Fibroblast of lung (primary cell): ENCODE results near the gene USP16. TPM values are rescaled to one million over a fixed set of nuclear protein-coding genes. Genes with fewer than 3 reads are reported as not detected.
A peak's percentile ranks its signal among the peaks of the same experiment; 100 is the strongest.

Source experiments
- DNase-seq, 2 donors: peaks; one replicate each; pipeline versions ENCODE4 v3.0.0 to v3.0.0-alpha.2; 2010; ENCODE audit warnings: low read depth in 2 of 2
- H2AFZ ChIP-seq: 2 replicates; pipeline ENCODE4 v1.5.1; 2012; ENCODE audit warnings: low read length, control low read depth, inconsistent platforms
- H3K27ac ChIP-seq: 2 replicates; pipeline ENCODE4 v1.5.1; 2011; ENCODE audit warnings: low read length, control low read depth; ENCODE audit not compliant: insufficient read depth
- H3K27me3 ChIP-seq: 2 replicates; pipeline ENCODE4 v1.5.1; 2011; ENCODE audit warnings: mild to moderate bottlenecking, low read length; ENCODE audit not compliant: control insufficient read depth, insufficient read depth
- H3K36me3 ChIP-seq: 2 replicates; pipeline ENCODE4 v1.5.1; 2011; ENCODE audit warnings: low read length; ENCODE audit not compliant: control insufficient read depth, insufficient read depth
- H3K4me1 ChIP-seq: 2 replicates; pipeline ENCODE4 v1.5.1; 2011; ENCODE audit warnings: low read length; ENCODE audit not compliant: control insufficient read depth, insufficient read depth; ENCODE audit errors: extremely low read depth
- H3K4me2 ChIP-seq: 2 replicates; pipeline ENCODE4 v1.5.1; 2011; ENCODE audit warnings: low read length, control low read depth; ENCODE audit not compliant: insufficient read depth; ENCODE audit errors: extremely low read depth
- H3K4me3 ChIP-seq, 4 experiments: fragments of 200-600 bp in 1 of 4; sonication (generic) in 1 of 4; replicated peaks in 1 of 4; 2 replicates each; pipeline ENCODE4 v1.5.1; 2011 to 2016; ENCODE audit warnings: low read length in 4 of 4, low read depth in 3 of 4, mild to moderate bottlenecking in 3 of 4, control low read depth in 2 of 4, inconsistent platforms in 1 of 4, mixed read lengths in 1 of 4; ENCODE audit not compliant: insufficient read depth in 1 of 4; ENCODE audit errors: control extremely low read depth in 1 of 4
- H3K79me2 ChIP-seq: 2 replicates; pipeline ENCODE4 v1.5.1; 2012; ENCODE audit warnings: mild to moderate bottlenecking, low read length, inconsistent platforms; ENCODE audit not compliant: control insufficient read depth, insufficient read depth
- H3K9ac ChIP-seq: 2 replicates; pipeline ENCODE4 v1.5.1; 2011; ENCODE audit warnings: mild to moderate bottlenecking, low read length, control low read depth; ENCODE audit not compliant: insufficient read depth
- H3K9me3 ChIP-seq: 2 replicates; pipeline ENCODE4 v1.5.1; 2012; ENCODE audit warnings: low read depth, low read length; ENCODE audit not compliant: control insufficient read depth, insufficient read depth
- H4K20me1 ChIP-seq: 2 replicates; pipeline ENCODE4 v1.5.1; 2011; ENCODE audit warnings: low read length; ENCODE audit not compliant: control insufficient read depth, insufficient read depth; ENCODE audit errors: extremely low read depth
- EZH2 ChIP-seq: IDR thresholded peaks from 2 replicates; pipeline ENCODE4 v1.5.1; 2012; ENCODE audit warnings: low read length, control low read depth, mild to moderate bottlenecking; ENCODE audit errors: missing control alignments
- polyA plus RNA-seq, 2 donors: library from polyadenylated mRNA; depleted of rRNA in 1 of 2; stranded (reverse) in 1 of 2; unstranded in 1 of 2; fragments of >200 nt; gene quantifications; 2 replicates each; pipeline ENCODE4 v1.2.1, GENCODE V29; 2011 to 2012; ENCODE audit warnings: missing spikeins in 1 of 2
- total RNA-seq: library from RNA; depleted of rRNA; stranded (reverse); fragments of >200 nt; gene quantifications from 2 replicates; pipeline ENCODE4 v1.2.1, GENCODE V29; 2014
- TF ChIP-seq, protein P1 (sequence below), 2 donors: IDR thresholded peaks in 1 of 2; conservative IDR thresholded peaks in 1 of 2; 1 replicate in 1 of 2; 2 replicates in 1 of 2; pipeline ENCODE4 v1.5.1; 2011 to 2012; ENCODE audit warnings: low read length in 2 of 2, control low read depth in 1 of 2, inconsistent platforms in 1 of 2, low read depth in 1 of 2, mild to moderate bottlenecking in 1 of 2

The USP16 gene
- total and polyA plus RNA-seq, 2 donors (not counting 1 experiment from before 2014, with no cell fraction given): 32.2 to 34.4 TPM

DNA sequence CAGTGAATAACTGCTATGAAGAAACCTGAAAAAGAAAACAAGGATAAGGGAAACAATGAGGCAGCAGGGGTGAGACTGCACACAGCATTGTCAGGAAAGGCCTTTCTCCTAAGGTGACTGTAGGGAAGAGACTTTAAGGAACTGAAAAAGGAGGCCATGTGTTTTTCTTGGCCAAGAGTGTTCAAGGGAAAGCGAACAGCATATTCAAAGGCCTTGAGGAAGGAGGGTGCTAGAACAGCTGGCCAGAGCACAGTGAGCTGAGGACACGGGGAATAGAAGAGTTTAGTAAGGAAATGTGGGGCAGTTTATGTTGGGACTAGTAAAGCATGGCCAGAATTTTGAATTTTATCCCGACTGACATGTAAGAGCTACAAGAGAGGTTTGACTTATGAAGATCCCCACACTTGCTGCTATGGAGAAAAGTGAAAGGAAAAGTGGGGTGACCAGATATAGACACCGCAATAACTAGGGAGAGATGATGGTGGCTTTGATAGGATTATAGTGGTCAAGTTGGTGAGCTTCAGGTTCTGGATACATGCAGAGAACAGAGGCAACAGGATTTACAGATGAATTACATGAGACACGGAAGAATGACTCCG, 6.7 kb upstream of the USP16 start:
- TF ChIP-seq, protein P1, sequence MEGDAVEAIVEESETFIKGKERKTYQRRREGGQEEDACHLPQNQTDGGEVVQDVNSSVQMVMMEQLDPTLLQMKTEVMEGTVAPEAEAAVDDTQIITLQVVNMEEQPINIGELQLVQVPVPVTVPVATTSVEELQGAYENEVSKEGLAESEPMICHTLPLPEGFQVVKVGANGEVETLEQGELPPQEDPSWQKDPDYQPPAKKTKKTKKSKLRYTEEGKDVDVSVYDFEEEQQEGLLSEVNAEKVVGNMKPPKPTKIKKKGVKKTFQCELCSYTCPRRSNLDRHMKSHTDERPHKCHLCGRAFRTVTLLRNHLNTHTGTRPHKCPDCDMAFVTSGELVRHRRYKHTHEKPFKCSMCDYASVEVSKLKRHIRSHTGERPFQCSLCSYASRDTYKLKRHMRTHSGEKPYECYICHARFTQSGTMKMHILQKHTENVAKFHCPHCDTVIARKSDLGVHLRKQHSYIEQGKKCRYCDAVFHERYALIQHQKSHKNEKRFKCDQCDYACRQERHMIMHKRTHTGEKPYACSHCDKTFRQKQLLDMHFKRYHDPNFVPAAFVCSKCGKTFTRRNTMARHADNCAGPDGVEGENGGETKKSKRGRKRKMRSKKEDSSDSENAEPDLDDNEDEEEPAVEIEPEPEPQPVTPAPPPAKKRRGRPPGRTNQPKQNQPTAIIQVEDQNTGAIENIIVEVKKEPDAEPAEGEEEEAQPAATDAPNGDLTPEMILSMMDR (conservative IDR thresholded peaks at IDR 0.05 in 1 of 2, IDR thresholded peaks at IDR 0.05 in 1 of 2; ENCODE audit: low read depth in 1 of 2, low read length in 2 of 2): no peak
- TF ChIP-seq EZH2: no peak
- no peak overlapping the region for H3K9ac ChIP-seq
- H4K20me1 ChIP-seq: no peaks in the 10 kb centered on the region
- H3K27ac ChIP-seq: no peak overlapping the region
- no peaks in the 10 kb centered on the region for H3K9me3 ChIP-seq
- H3K4me1 ChIP-seq: peaks cover 2% of the 10 kb centered on the region
- no peak for DNase-seq
- H3K79me2 ChIP-seq: peaks cover 12% of the 10 kb centered on the region
- no peaks in the 10 kb centered on the region for H3K36me3 ChIP-seq
- H3K4me3 ChIP-seq: peak overlapping the region; percentile 73 to 87 (median 76)
- no peaks in the 10 kb centered on the region for H3K27me3 ChIP-seq
- peak overlapping the region; percentile 91 for H3K4me2 ChIP-seq
- no peak overlapping the region for H2AFZ ChIP-seq

DNA sequence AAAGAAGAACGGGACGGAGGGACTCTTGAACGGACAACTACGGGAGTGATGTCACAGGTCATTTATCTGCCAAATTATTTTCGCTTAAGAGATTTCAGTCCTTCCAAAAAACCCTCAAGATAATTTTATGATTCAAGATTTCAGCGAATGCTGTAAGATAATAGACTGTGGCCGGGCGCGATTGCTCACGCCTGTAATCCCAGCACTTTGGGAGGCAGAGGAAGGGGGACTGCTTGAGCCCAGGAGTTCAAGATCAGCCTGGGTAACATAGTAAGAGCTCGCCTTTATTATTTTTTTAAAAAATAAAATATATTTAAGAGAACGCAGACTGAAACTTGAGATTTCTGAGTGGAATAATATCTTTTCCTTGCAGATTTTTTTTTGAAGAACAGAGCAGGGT, 5.9 kb upstream of the USP16 start:
- Histone ChIP-seq H3K4me1 (peaks cover 2% of the 10 kb centered on the region), H3K9me3 (no peaks in the 10 kb centered on the region), H3K4me2 (peak overlapping the region; percentile 91), H2AFZ (peak overlapping the region; percentile 92), H3K79me2 (peaks cover 12% of the 10 kb centered on the region), H3K9ac (peak overlapping the region; percentile 69), H3K27ac (peak overlapping the region; percentile 67), H4K20me1 (no peaks in the 10 kb centered on the region), H3K27me3 (no peaks in the 10 kb centered on the region), H3K36me3 (no peaks in the 10 kb centered on the region), H3K4me3 (peak overlapping the region; percentile 73 to 87 (median 76))
- no peak for TF ChIP-seq EZH2
- TF ChIP-seq, protein P1 (conservative IDR thresholded peaks at IDR 0.05 in 1 of 2, IDR thresholded peaks at IDR 0.05 in 1 of 2; ENCODE audit: low read depth in 1 of 2, low read length in 2 of 2): no peak
- peak; percentile 20 to 45 for DNase-seq

DNA sequence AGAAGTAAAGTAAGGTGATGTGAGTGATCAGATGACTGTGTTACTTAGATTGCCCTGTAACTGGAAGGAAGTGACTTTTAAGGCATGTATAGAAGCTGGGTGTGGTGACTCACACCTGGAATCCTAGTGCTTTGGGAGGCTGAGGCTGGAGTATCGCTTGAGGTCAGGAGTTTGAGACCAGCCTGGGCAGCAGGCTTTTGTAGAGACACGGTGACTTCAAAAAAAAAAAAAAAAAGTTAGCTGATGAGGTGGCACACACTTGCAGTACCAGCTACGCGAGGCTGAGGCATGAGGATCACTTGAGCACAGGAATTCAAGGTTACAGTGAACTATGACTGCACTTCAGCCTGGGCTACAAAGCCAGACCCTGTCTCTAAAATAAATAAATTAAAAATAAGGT, 2.3 kb upstream of the USP16 start:
- Histone ChIP-seq H3K9ac (no peak overlapping the region), H2AFZ (no peak overlapping the region), H3K79me2 (peaks cover 35% of the 10 kb centered on the region), H3K4me1 (peaks cover 7% of the 10 kb centered on the region), H3K4me2 (no peak overlapping the region), H3K4me3 (no peak overlapping the region), H3K36me3 (no peaks in the 10 kb centered on the region), H3K27me3 (no peaks in the 10 kb centered on the region), H4K20me1 (no peaks in the 10 kb centered on the region), H3K27ac (no peak overlapping the region), H3K9me3 (no peaks in the 10 kb centered on the region)
- DNase-seq: no peak
- TF ChIP-seq, protein P1 (conservative IDR thresholded peaks at IDR 0.05 in 1 of 2, IDR thresholded peaks at IDR 0.05 in 1 of 2; ENCODE audit: low read depth in 1 of 2, low read length in 2 of 2): no peak
- TF ChIP-seq EZH2: no peak
